Measurements from ENCODE around the gene XPR1. TPM values are rescaled to one million over a fixed set of nuclear protein-coding genes. Genes with fewer than 3 reads are reported as not detected.
A peak's percentile ranks its signal among the peaks of the same experiment; 100 is the strongest.

Gene XPR1
- total RNA-seq, 3 donors from 2014 or later (not counting 1 experiment from before 2014, with no cell fraction given), result 14.8 to 18.2 (median 16.7) TPM

- Mint-ChIP-seq H3K36me3 (no peaks in the 10 kb centered on the region), H3K4me1 (peaks cover 0 to 7% of the 10 kb centered on the region in 2 donors), H3K27me3 (ENCODE audit: low read depth in 2 of 2) (no peaks in the 10 kb centered on the region), H3K4me3 (no peak overlapping the region), H3K27ac (no peak overlapping the region), H3K9me3 (no peaks in the 10 kb centered on the region)
- 19% methylated on average over 14 of the region's 14 CpGs for WGBS (ENCODE audit: insufficient coverage)
- Histone ChIP-seq H3K4me1 (ENCODE audit: control insufficient read depth, insufficient read depth, low read length) (peaks cover 8% of the 10 kb centered on the region), H3K27me3 (ENCODE audit: control insufficient read depth, insufficient read depth, low read length) (no peaks in the 10 kb centered on the region), H3K36me3 (ENCODE audit: control insufficient read depth, insufficient read depth, low read length) (no peaks in the 10 kb centered on the region), H3K4me3 (ENCODE audit: low read length) (no peak overlapping the region), H3K27ac (ENCODE audit: low read length) (no peak overlapping the region), H3K9me3 (ENCODE audit: control insufficient read depth, insufficient read depth, low read length) (no peaks in the 10 kb centered on the region)
- intact Hi-C loops (cut with micrococcal nuclease), result no loop called here
- DNase-seq (no peak), ATAC-seq (peak in 1 of 3 donors; percentile 83)
- no peak for TF ChIP-seq CTCF (IDR thresholded peaks at IDR 0.05)
Measured at GRCh38 chr1:180926164-180926981, 294.6 kb downstream of the XPR1 start.

- no peaks in the 10 kb centered on the region for H3K27me3 ChIP-seq (ENCODE audit: control insufficient read depth, insufficient read depth, low read length)
- no peaks in the 10 kb centered on the region for H3K9me3 ChIP-seq (ENCODE audit: control insufficient read depth, insufficient read depth, low read length)
- H3K27ac ChIP-seq (ENCODE audit: low read length), result no peak overlapping the region
- Mint-ChIP-seq H3K4me3 (no peak overlapping the region), H3K27ac (no peak overlapping the region), H3K27me3 (ENCODE audit: low read depth in 2 of 2) (no peaks in the 10 kb centered on the region), H3K36me3 (no peaks in the 10 kb centered on the region), H3K4me1 (peaks cover 0 to 7% of the 10 kb centered on the region in 2 donors), H3K9me3 (no peaks in the 10 kb centered on the region)
- no peak for DNase-seq
- peaks cover 8% of the 10 kb centered on the region for H3K4me1 ChIP-seq (ENCODE audit: control insufficient read depth, insufficient read depth, low read length)
- no peak overlapping the region for H3K4me3 ChIP-seq (ENCODE audit: low read length)
- no peak for ATAC-seq
- no peaks in the 10 kb centered on the region for H3K36me3 ChIP-seq (ENCODE audit: control insufficient read depth, insufficient read depth, low read length)
- intact Hi-C loops (cut with micrococcal nuclease), result no loop called here
- WGBS (ENCODE audit: insufficient coverage), result 86% methylated on average over 13 of the region's 13 CpGs
- TF ChIP-seq CTCF (IDR thresholded peaks at IDR 0.05), result no peak
Measured at GRCh38 chr1:180927348-180927747, 295.5 kb downstream of the XPR1 start.

- no peak for TF ChIP-seq CTCF (IDR thresholded peaks at IDR 0.05)
- Mint-ChIP-seq H3K9me3 (no peaks in the 10 kb centered on the region), H3K27me3 (ENCODE audit: low read depth in 2 of 2) (no peaks in the 10 kb centered on the region), H3K27ac (no peak overlapping the region), H3K36me3 (no peaks in the 10 kb centered on the region), H3K4me3 (no peak overlapping the region), H3K4me1 (peaks cover 0 to 7% of the 10 kb centered on the region in 2 donors)
- H3K36me3 ChIP-seq (ENCODE audit: control insufficient read depth, insufficient read depth, low read length), result no peaks in the 10 kb centered on the region
- intact Hi-C loops (cut with micrococcal nuclease), result no loop called here
- no peaks in the 10 kb centered on the region for H3K9me3 ChIP-seq (ENCODE audit: control insufficient read depth, insufficient read depth, low read length)
- ATAC-seq, result no peak
- peaks cover 8% of the 10 kb centered on the region for H3K4me1 ChIP-seq (ENCODE audit: control insufficient read depth, insufficient read depth, low read length)
- H3K4me3 ChIP-seq (ENCODE audit: low read length), result no peak overlapping the region
- DNase-seq, result no peak
- H3K27me3 ChIP-seq (ENCODE audit: control insufficient read depth, insufficient read depth, low read length), result no peaks in the 10 kb centered on the region
- WGBS (ENCODE audit: insufficient coverage), result 73% methylated on average over 4 of the region's 4 CpGs
- H3K27ac ChIP-seq (ENCODE audit: low read length), result no peak overlapping the region
Measured at GRCh38 chr1:180927841-180928240, 296.0 kb downstream of the XPR1 start.

All from natural killer cell (primary cell).